Hepatic stellate cell (primary cell): ENCODE data around the gene RNF180.

Source experiments
- DNase-seq: peaks from one replicate; pipeline ENCODE4 v3.0.0; 2011; ENCODE audit warnings: low spot score

The RNF180 gene

GRCh38 chr5:64165500-64166200 lies at the start of gene RNF180:
Gene RNF180 (plus strand): TSS chr5:64165843. CDS start chr5:64200808, 34,965 bp downstream.
- peak; percentile 36 for DNase-seq

GRCh38 chr5:64125521-64125920 lies 40.1 kb upstream of the RNF180 start:
- no peak for DNase-seq

- no peak for DNase-seq
Observed at GRCh38 chr5:64126202-64126741, 39.4 kb upstream of the RNF180 start.

GRCh38 chr5:64140018-64140417 lies 25.6 kb upstream of the RNF180 start:
- no peak for DNase-seq

GRCh38 chr5:64144425-64145215 lies 21.0 kb upstream of the RNF180 start:
- no peak for DNase-seq

GRCh38 chr5:64145216-64145895 lies 20.3 kb upstream of the RNF180 start:
- DNase-seq: no peak

- no peak for DNase-seq
Observed at GRCh38 chr5:64147379-64147778, 18.3 kb upstream of the RNF180 start.

- peak; percentile 45 for DNase-seq
Observed at GRCh38 chr5:64147849-64148441, 17.7 kb upstream of the RNF180 start.

- no peak for DNase-seq
Observed at GRCh38 chr5:64149268-64149667, 16.4 kb upstream of the RNF180 start.

GRCh38 chr5:64149857-64150521 lies 15.7 kb upstream of the RNF180 start:
- DNase-seq: no peak

- DNase-seq: no peak
Observed at GRCh38 chr5:64156261-64156660, 9.4 kb upstream of the RNF180 start.

- no peak for DNase-seq
Observed at GRCh38 chr5:64158827-64159226, 6.8 kb upstream of the RNF180 start.

GRCh38 chr5:64160201-64160600 lies 5.4 kb upstream of the RNF180 start:
- no peak for DNase-seq

- DNase-seq: no peak
Observed at GRCh38 chr5:64161420-64161819, 4.2 kb upstream of the RNF180 start.

GRCh38 chr5:64163135-64163534 lies 2.5 kb upstream of the RNF180 start:
- no peak for DNase-seq

- no peak for DNase-seq
Observed at GRCh38 chr5:64163746-64164145, 1.9 kb upstream of the RNF180 start.

GRCh38 chr5:64164166-64164565 lies 1.5 kb upstream of the RNF180 start:
- DNase-seq: no peak

GRCh38 chr5:64165160-64165499 lies 513 bp upstream of the RNF180 start:
- no peak for DNase-seq

- peak; percentile 12 for DNase-seq
Observed at GRCh38 chr5:64166201-64166959, 737 bp downstream of the RNF180 start.

- no peak for DNase-seq
Observed at GRCh38 chr5:64176301-64176700, 10.7 kb downstream of the RNF180 start.
